ENCODE data around the gene NDE1.

- TF ChIP-seq CTCF (IDR thresholded peaks at IDR 0.05 in 2 of 3, conservative IDR thresholded peaks at IDR 0.05 in 1 of 3; ENCODE audit: insufficient read depth in 2 of 3, low read depth in 1 of 3, low read length in 3 of 3) (no peak), KDM5B (IDR thresholded peaks at IDR 0.05; ENCODE audit: insufficient replicate concordance, low read depth, low read length) (no peak), MAFK (IDR thresholded peaks at IDR 0.05; ENCODE audit: low read length) (no peak), BRD4 (IDR thresholded peaks at IDR 0.05) (no peak), MECOM (CRISPR knock-in tag; IDR thresholded peaks at IDR 0.05) (no peak)
Measured at GRCh38 chr16:15775663-15776304, 125.7 kb downstream of the NDE1 start.
